Measurements from ENCODE around the gene ATF7. TPM values are rescaled to one million over a fixed set of nuclear protein-coding genes. Genes with fewer than 3 reads are reported as not detected.

The ATF7 gene
- total RNA-seq, 2 experiments from 2014 or later = 28.6 to 43.0 TPM

- Mint-ChIP-seq H3K27ac (peak within 1 kb of the TSS; percentile 98), H3K36me3 (ENCODE audit: low read depth) (no peaks in the 10 kb centered on the region), H3K4me1 (peaks cover 43% of the 10 kb centered on the region), H3K27me3 (no peaks in the 10 kb centered on the region), H3K9me3 (no peaks in the 10 kb centered on the region), H3K4me3 (peak within 1 kb of the TSS; percentile 89)
- ChIA-PET CTCF (interaction anchor here (0.6 to 2.7 kb wide), 10 partner anchors 10 to 508 kb away, joined by 3 to 22 read pairs (median 4); partner anchors contain the start of gene AAAS), POLR2A (interaction anchor here (0.6 kb wide), 3 partner anchors 47 to 1675 kb away, joined by 3 to 5 read pairs (median 3); partner anchors contain the start of gene ATP5MC2)
- peak; percentile 70 for DNase-seq
Measured at GRCh38 chr12:53499266-53500141, 126.7 kb downstream of the ATF7 start, which contains the start of gene MAP3K12. Gene MAP3K12, minus strand, starts transcription at chr12:53499458. Its CDS starts 12,067 bp downstream, at chr12:53487391.

- Mint-ChIP-seq H3K4me1 (peaks cover 55% of the 10 kb centered on the region), H3K27me3 (no peaks in the 10 kb centered on the region), H3K9me3 (no peaks in the 10 kb centered on the region), H3K27ac (peak overlapping the region; percentile 32), H3K36me3 (ENCODE audit: low read depth) (no peaks in the 10 kb centered on the region), H3K4me3 (peak overlapping the region; percentile 89)
- no peak for DNase-seq
- POLR2A ChIA-PET = no interaction called here
- CTCF ChIA-PET = interaction anchor here (0.7 to 1.6 kb wide), 5 partner anchors 10 to 177 kb away, joined by 3 to 8 read pairs (median 4); partner anchors contain the start of gene AAAS
Measured at GRCh38 chr12:53498235-53498630, 127.9 kb downstream of the ATF7 start.

- Mint-ChIP-seq H3K4me1 (peaks cover 55% of the 10 kb centered on the region), H3K4me3 (peak overlapping the region; percentile 89), H3K27ac (no peak overlapping the region), H3K36me3 (ENCODE audit: low read depth) (no peaks in the 10 kb centered on the region), H3K9me3 (no peaks in the 10 kb centered on the region), H3K27me3 (no peaks in the 10 kb centered on the region)
- POLR2A ChIA-PET = no interaction called here
- no peak for DNase-seq
- CTCF ChIA-PET = interaction anchor here (0.7 to 1.6 kb wide), 4 partner anchors 11 to 43 kb away, joined by 3 to 8 read pairs (median 4); no protein-coding TSS in a partner anchor
Measured at GRCh38 chr12:53497461-53497860, 128.7 kb downstream of the ATF7 start.

- Mint-ChIP-seq H3K4me3 (no peak overlapping the region), H3K27ac (no peak overlapping the region), H3K27me3 (no peaks in the 10 kb centered on the region), H3K4me1 (peaks cover 54% of the 10 kb centered on the region), H3K36me3 (ENCODE audit: low read depth) (no peaks in the 10 kb centered on the region), H3K9me3 (no peaks in the 10 kb centered on the region)
- POLR2A ChIA-PET = no interaction called here
- CTCF ChIA-PET = interaction anchor here (1.4 to 1.6 kb wide), 2 partner anchors 20 to 175 kb away, joined by 4 to 5 read pairs; partner anchors contain the start of gene AAAS
- no peak for DNase-seq
Measured at GRCh38 chr12:53496752-53497032, 129.5 kb downstream of the ATF7 start.

GRCh38 chr12:53495903-53496751 is 130.1 kb downstream of the ATF7 start:
- Mint-ChIP-seq H3K4me1 (peaks cover 54% of the 10 kb centered on the region), H3K36me3 (ENCODE audit: low read depth) (no peaks in the 10 kb centered on the region), H3K27me3 (no peaks in the 10 kb centered on the region), H3K9me3 (no peaks in the 10 kb centered on the region), H3K27ac (no peak overlapping the region), H3K4me3 (no peak overlapping the region)
- ChIA-PET CTCF (interaction anchor here (0.7 to 1.4 kb wide), 2 partner anchors 15 to 175 kb away, joined by 3 to 4 read pairs; partner anchors contain the start of gene AAAS), POLR2A (no interaction called here)
- no peak for DNase-seq

GRCh38 chr12:53493610-53494391 is 132.4 kb downstream of the ATF7 start:
- POLR2A ChIA-PET = no interaction called here
- CTCF ChIA-PET = interaction anchor here (0.5 to 1.4 kb wide), 9 partner anchors 12 to 172 kb away, joined by 3 to 7 read pairs (median 3); partner anchors contain the start of genes AAAS and SP1

GRCh38 chr12:53492830-53493609 is 133.2 kb downstream of the ATF7 start:
- peak; percentile 89 for DNase-seq
- peaks cover 36% of the 10 kb centered on the region for H3K4me1 Mint-ChIP-seq
- no peaks in the 10 kb centered on the region for H3K36me3 Mint-ChIP-seq (ENCODE audit: low read depth)
- peak overlapping the region; percentile 82 for H3K4me3 Mint-ChIP-seq
- ChIA-PET CTCF (interaction anchor here (0.9 to 1.4 kb wide), 7 partner anchors 9 to 113 kb away, joined by 3 to 4 read pairs (median 3); partner anchors contain the start of gene SP1), POLR2A (interaction anchor here (0.6 kb wide), 1 partner anchor 7 kb away, joined by 3 read pairs; no protein-coding TSS in a partner anchor)
- H3K9me3 Mint-ChIP-seq = no peaks in the 10 kb centered on the region
- peak overlapping the region; percentile 67 for H3K27ac Mint-ChIP-seq
- H3K27me3 Mint-ChIP-seq = no peaks in the 10 kb centered on the region

More at GRCh38 chr12:53493610-53494391, 132.4 kb downstream of the ATF7 start:
- H3K9me3 Mint-ChIP-seq = no peaks in the 10 kb centered on the region
- no peaks in the 10 kb centered on the region for H3K36me3 Mint-ChIP-seq (ENCODE audit: low read depth)
- no peak for DNase-seq
- peak overlapping the region; percentile 67 for H3K27ac Mint-ChIP-seq
- peaks cover 43% of the 10 kb centered on the region for H3K4me1 Mint-ChIP-seq
- H3K4me3 Mint-ChIP-seq = peak overlapping the region; percentile 82
- H3K27me3 Mint-ChIP-seq = no peaks in the 10 kb centered on the region

GRCh38 chr12:53492188-53492587 is 134.0 kb downstream of the ATF7 start:
- H3K27me3 Mint-ChIP-seq = no peaks in the 10 kb centered on the region
- no peak for DNase-seq
- H3K4me1 Mint-ChIP-seq = peaks cover 29% of the 10 kb centered on the region
- peak overlapping the region; percentile 82 for H3K4me3 Mint-ChIP-seq
- CTCF ChIA-PET = interaction anchor here (0.6 to 1.4 kb wide), 6 partner anchors 9 to 113 kb away, joined by 3 to 8 read pairs (median 3); no protein-coding TSS in a partner anchor
- peak overlapping the region; percentile 28 for H3K27ac Mint-ChIP-seq
- POLR2A ChIA-PET = interaction anchor here (0.6 kb wide), 1 partner anchor 8 kb away, joined by 3 read pairs; no protein-coding TSS in a partner anchor
- peaks cover 4% of the 10 kb centered on the region for H3K36me3 Mint-ChIP-seq (ENCODE audit: low read depth)
- H3K9me3 Mint-ChIP-seq = no peaks in the 10 kb centered on the region

- H3K4me1 Mint-ChIP-seq = peaks cover 20% of the 10 kb centered on the region
- POLR2A ChIA-PET = no interaction called here
- no peak overlapping the region for H3K4me3 Mint-ChIP-seq
- peaks cover 15% of the 10 kb centered on the region for H3K36me3 Mint-ChIP-seq (ENCODE audit: low read depth)
- no peaks in the 10 kb centered on the region for H3K9me3 Mint-ChIP-seq
- no peak overlapping the region for H3K27ac Mint-ChIP-seq
- H3K27me3 Mint-ChIP-seq = no peaks in the 10 kb centered on the region
- DNase-seq = no peak
- CTCF ChIA-PET = interaction anchor here (1.3 to 2.9 kb wide), 4 partner anchors 8 to 168 kb away, joined by 4 to 11 read pairs (median 7); partner anchors contain the start of gene AAAS
Measured at GRCh38 chr12:53489242-53489864, 136.8 kb downstream of the ATF7 start.

- Mint-ChIP-seq H3K27ac (no peak overlapping the region), H3K4me3 (no peak overlapping the region), H3K36me3 (ENCODE audit: low read depth) (peaks cover 25% of the 10 kb centered on the region), H3K4me1 (no peaks in the 10 kb centered on the region), H3K9me3 (no peaks in the 10 kb centered on the region), H3K27me3 (no peaks in the 10 kb centered on the region)
- ChIA-PET POLR2A (no interaction called here), CTCF (interaction anchor here (1.7 kb wide), 1 partner anchor 12 kb away, joined by 5 read pairs; no protein-coding TSS in a partner anchor)
- DNase-seq = no peak
Measured at GRCh38 chr12:53486736-53487487, 139.3 kb downstream of the ATF7 start.
